Cardiac fibroblast (primary cell): ENCODE measurements around the gene JUN.

Source experiments
- DNase-seq, 2 donors: peaks; one replicate each; pipeline versions ENCODE4 v3.0.0 to v3.0.0-alpha.2; 2010; ENCODE audit warnings: low read depth in 2 of 2
- H3K4me3 ChIP-seq, 2 donors: replicated peaks in 1 of 2; 1 replicate in 1 of 2; 2 replicates in 1 of 2; pipeline ENCODE4 v1.5.1; 2011; ENCODE audit warnings: low read depth in 2 of 2, low read length in 2 of 2, mild to moderate bottlenecking in 2 of 2, moderate library complexity in 1 of 2
- CTCF ChIP-seq: IDR thresholded peaks from one replicate; pipeline ENCODE4 v1.5.1; 2011; ENCODE audit warnings: low read depth, mild to moderate bottlenecking, low read length, inconsistent platforms

Gene JUN

GRCh38 chr1:58754683-58755467 is 29.0 kb downstream of the JUN start:
- no peak overlapping the region for H3K4me3 ChIP-seq
- TF ChIP-seq CTCF: no peak
- DNase-seq: no peak

- DNase-seq: no peak
- no peak overlapping the region for H3K4me3 ChIP-seq
- TF ChIP-seq CTCF: no peak
These were observed 29.7 kb downstream of the JUN start for GRCh38 chr1:58754073-58754613.

GRCh38 chr1:58753431-58753866 is 30.4 kb downstream of the JUN start:
- no peak for DNase-seq
- H3K4me3 ChIP-seq: no peak overlapping the region
- TF ChIP-seq CTCF: no peak

GRCh38 chr1:58749646-58750045 is 34.2 kb downstream of the JUN start:
- no peak for TF ChIP-seq CTCF
- no peak for DNase-seq
- H3K4me3 ChIP-seq: no peak overlapping the region

- no peak for DNase-seq
- no peak for TF ChIP-seq CTCF
- H3K4me3 ChIP-seq: no peak overlapping the region
These were observed 35.2 kb downstream of the JUN start for GRCh38 chr1:58748666-58749065.

- TF ChIP-seq CTCF: no peak
- no peak overlapping the region for H3K4me3 ChIP-seq
- DNase-seq: no peak
These were observed 37.1 kb downstream of the JUN start for GRCh38 chr1:58746757-58747156.

GRCh38 chr1:58746182-58746581 is 37.7 kb downstream of the JUN start:
- no peak for DNase-seq
- no peak for TF ChIP-seq CTCF
- no peak overlapping the region for H3K4me3 ChIP-seq
